Nephron progenitor cell (in vitro differentiated cells): ENCODE results near the gene MON2.
"Not testable (repeated sequence)": the region's sequence is repeated elsewhere in the genome, so short reads cannot be mapped to it uniquely, and the experiment has no call there.

Source experiments
- DNase-seq: peaks from one replicate; pipeline ENCODE4 v3.0.0; 2021
- H3K27ac Mint-ChIP-seq: 2 replicates; pipeline ENCODE4 v1.8.0; 2021; ENCODE audit warnings: mild to moderate bottlenecking, moderate library complexity, mixed read lengths
- H3K27me3 Mint-ChIP-seq: 2 replicates; pipeline ENCODE4 v1.8.0; 2021; ENCODE audit warnings: mild to moderate bottlenecking, low read depth, mixed read lengths; ENCODE audit not compliant: poor library complexity
- H3K36me3 Mint-ChIP-seq: 2 replicates; pipeline ENCODE4 v1.8.0; 2021; ENCODE audit warnings: low read depth, mixed read lengths
- H3K4me1 Mint-ChIP-seq: 2 replicates; pipeline ENCODE4 v1.8.0; 2021; ENCODE audit warnings: mixed read lengths
- H3K4me3 Mint-ChIP-seq: 2 replicates; pipeline ENCODE4 v1.8.0; 2021; ENCODE audit warnings: mild to moderate bottlenecking, moderate library complexity, mixed read lengths
- H3K9me3 Mint-ChIP-seq: 2 replicates; pipeline ENCODE4 v1.8.0; 2021; ENCODE audit warnings: mild to moderate bottlenecking, moderate library complexity, mixed read lengths
- TF ChIP-seq, protein P1 (sequence below): fragments of 200-600 bp; sonication (generic); IDR thresholded peaks from 2 replicates; pipeline ENCODE4 v1.5.0; 2021; ENCODE audit warnings: antibody characterized with exemption

MON2 gene

DNA sequence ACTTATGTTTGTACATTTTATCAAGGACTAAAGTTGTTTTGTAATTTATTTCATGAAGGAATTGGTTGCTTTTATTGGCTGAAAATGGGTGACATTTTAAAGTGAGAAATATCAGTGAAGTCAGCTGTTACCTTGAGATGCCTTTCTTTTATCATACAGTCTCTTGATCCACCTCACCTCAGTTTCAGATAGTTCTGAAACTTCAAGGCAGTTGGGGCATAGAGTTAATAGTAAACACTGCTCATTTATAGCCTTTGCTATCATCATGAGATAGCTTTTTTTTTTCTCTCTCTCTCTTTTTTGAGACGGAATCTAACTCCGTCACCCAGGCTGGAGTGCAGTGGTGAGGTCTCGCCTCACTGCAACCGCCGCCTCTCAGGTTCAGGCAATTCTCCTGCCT is 76.7 kb downstream of the MON2 start:
- H3K27ac Mint-ChIP-seq = peak overlapping the region; percentile 83
- TF ChIP-seq, protein P1, sequence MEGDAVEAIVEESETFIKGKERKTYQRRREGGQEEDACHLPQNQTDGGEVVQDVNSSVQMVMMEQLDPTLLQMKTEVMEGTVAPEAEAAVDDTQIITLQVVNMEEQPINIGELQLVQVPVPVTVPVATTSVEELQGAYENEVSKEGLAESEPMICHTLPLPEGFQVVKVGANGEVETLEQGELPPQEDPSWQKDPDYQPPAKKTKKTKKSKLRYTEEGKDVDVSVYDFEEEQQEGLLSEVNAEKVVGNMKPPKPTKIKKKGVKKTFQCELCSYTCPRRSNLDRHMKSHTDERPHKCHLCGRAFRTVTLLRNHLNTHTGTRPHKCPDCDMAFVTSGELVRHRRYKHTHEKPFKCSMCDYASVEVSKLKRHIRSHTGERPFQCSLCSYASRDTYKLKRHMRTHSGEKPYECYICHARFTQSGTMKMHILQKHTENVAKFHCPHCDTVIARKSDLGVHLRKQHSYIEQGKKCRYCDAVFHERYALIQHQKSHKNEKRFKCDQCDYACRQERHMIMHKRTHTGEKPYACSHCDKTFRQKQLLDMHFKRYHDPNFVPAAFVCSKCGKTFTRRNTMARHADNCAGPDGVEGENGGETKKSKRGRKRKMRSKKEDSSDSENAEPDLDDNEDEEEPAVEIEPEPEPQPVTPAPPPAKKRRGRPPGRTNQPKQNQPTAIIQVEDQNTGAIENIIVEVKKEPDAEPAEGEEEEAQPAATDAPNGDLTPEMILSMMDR = no peak
- H3K4me3 Mint-ChIP-seq = no peak overlapping the region

DNA sequence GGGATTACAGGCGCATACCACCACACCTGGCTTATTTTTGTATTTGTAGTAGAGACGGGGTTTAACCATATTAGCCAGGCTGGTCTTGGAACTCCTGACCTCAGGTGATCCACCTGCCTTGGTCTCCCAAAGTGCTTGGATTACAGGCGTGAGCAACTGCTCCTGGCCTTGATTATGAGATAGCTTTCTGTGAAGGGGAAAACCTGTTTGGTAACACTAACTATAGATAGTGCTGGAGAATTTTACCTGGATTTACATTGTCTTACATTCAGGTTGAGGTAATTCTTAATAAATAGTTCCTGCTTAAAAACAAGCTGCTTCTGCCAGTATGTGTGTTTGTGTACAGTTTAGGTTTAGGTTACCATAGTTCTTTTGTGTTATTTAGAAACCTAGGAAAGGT is 77.1 kb downstream of the MON2 start:
- TF ChIP-seq, protein P1 = no peak
- DNase-seq = no peak
- H3K27ac Mint-ChIP-seq = peak overlapping the region; percentile 83
- H3K9me3 Mint-ChIP-seq = no peaks in the 10 kb centered on the region
- peaks cover 32% of the 10 kb centered on the region for H3K36me3 Mint-ChIP-seq
- H3K4me1 Mint-ChIP-seq = no peaks in the 10 kb centered on the region
- H3K27me3 Mint-ChIP-seq = no peaks in the 10 kb centered on the region
- no peak overlapping the region for H3K4me3 Mint-ChIP-seq

More for the DNA sequence above, 76.7 kb downstream of the MON2 start:
- Mint-ChIP-seq H3K9me3 (no peaks in the 10 kb centered on the region), H3K36me3 (peaks cover 34% of the 10 kb centered on the region), H3K4me1 (no peaks in the 10 kb centered on the region), H3K27me3 (no peaks in the 10 kb centered on the region)
- DNase-seq = no peak

DNA sequence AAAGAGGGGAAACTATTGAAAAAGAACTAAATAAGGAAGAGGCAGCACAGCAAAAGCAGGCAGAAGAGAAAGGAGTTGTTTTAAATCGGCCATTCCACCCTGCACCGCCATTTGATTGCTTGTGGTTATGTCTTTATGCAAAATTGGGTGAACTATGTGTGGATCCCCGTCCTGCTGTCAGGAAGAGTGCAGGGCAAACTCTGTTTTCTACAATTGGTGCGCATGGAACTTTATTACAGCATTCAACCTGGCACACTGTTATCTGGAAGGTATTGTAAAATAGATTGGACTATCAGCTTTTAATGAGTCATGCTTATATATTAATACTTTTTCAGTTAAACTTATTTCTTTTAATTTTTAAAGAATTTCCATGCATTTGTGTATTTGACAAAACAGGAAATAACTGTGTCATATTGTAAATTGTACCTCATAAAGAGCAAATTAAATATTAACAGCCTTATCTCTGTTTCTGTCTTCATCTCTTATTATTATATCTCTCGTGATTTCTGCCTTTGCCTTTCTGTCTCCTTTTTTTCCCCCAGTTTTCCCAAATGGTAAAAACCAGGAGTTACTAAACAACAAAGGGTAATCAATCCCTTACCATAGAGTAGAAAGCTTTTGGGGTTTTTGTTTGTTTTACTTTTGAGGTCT is 86.4 kb downstream of the MON2 start:
- no peak for DNase-seq
- Mint-ChIP-seq H3K27ac (peak overlapping the region; percentile 65), H3K36me3 (peaks cover 44% of the 10 kb centered on the region), H3K9me3 (no peaks in the 10 kb centered on the region), H3K27me3 (no peaks in the 10 kb centered on the region), H3K4me3 (no peak overlapping the region), H3K4me1 (no peaks in the 10 kb centered on the region)
- TF ChIP-seq, protein P1 = no peak

DNA sequence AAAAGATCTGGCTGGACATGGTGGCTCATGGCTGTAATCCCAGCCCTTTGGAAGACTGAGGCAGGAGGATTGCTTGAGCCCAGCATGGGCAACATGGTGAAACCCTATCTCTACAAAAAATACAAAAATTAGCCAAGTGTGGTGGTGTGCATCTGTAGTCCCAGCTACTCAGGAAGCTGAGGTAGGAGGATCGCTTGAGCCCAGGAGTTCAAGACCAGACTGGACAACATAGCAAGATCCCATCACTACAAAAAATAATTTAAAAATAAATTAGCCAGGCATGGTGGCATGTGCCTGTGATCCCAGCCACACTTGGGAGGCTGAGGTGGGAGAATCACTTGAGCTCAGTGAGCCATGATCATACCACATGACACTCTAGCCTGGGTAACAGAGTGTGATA is 92.7 kb downstream of the MON2 start:
- H3K27me3 Mint-ChIP-seq, H3K4me1 Mint-ChIP-seq, DNase-seq, H3K27ac Mint-ChIP-seq, H3K4me3 Mint-ChIP-seq, H3K9me3 Mint-ChIP-seq: not testable (repeated sequence)
- peaks cover 39% of the 10 kb centered on the region for H3K36me3 Mint-ChIP-seq

DNA sequence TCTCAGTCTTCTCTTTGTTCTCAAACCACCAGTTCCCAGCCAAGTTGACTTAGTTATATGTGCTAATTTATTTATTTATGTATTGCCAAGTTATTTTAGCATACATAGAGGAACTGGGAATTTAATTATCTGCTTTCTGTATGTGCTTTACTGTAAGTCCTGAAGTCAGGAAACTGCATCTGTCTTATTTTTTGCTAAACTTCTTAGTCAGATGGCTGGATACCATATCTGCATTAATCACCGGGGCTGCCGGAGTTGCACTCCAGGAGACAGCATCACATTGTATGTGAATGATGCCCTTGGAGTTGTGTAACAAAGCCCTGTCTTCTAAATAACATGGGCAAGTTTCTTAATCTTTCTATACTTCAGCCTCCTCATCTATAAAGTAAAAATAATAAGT is 96.2 kb downstream of the MON2 start:
- Mint-ChIP-seq H3K27me3 (no peaks in the 10 kb centered on the region), H3K27ac (peak overlapping the region; percentile 93), H3K4me1 (peaks cover 8% of the 10 kb centered on the region), H3K4me3 (no peak overlapping the region), H3K9me3 (no peaks in the 10 kb centered on the region), H3K36me3 (peaks cover 35% of the 10 kb centered on the region)
- no peak for DNase-seq
- TF ChIP-seq, protein P1 = no peak

DNA sequence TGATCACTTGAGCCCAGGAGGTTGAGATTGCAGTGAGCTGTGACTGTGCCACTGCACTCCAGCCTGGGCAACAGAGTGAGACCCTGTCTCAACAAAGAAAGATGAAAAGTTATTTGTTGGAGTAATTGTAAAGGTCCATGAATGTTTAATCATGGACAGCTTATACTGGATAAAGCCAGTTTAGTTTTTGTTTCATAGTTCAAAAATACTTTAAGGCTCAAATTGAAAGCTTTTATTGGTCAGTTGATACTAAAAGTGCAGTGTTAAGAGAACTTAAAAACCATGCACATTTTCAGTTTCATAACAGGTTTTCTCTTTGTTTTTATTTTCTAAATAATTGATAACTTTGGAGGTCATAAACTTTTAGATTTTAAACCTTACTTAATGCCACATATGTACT is 108.4 kb downstream of the MON2 start:
- no peaks in the 10 kb centered on the region for H3K9me3 Mint-ChIP-seq
- TF ChIP-seq, protein P1 = no peak
- H3K27me3 Mint-ChIP-seq = no peaks in the 10 kb centered on the region
- H3K4me3 Mint-ChIP-seq = no peak overlapping the region
- H3K36me3 Mint-ChIP-seq = peaks cover 32% of the 10 kb centered on the region
- DNase-seq = no peak
- H3K4me1 Mint-ChIP-seq = no peaks in the 10 kb centered on the region
- no peak overlapping the region for H3K27ac Mint-ChIP-seq
